GM21717 (cell line): ENCODE results near the gene PSMB5.
"Not testable (repeated sequence)": the region's sequence is repeated elsewhere in the genome, so short reads cannot be mapped to it uniquely, and the experiment has no call there.

Experiments
- ATAC-seq: cut with Tn5 transposase; IDR thresholded peaks from one replicate; pipeline ENCODE4 v1.9.1; 2021; ENCODE audit warnings: mild to moderate bottlenecking, moderate library complexity; ENCODE audit not compliant: unreplicated experiment

Gene PSMB5

DNA sequence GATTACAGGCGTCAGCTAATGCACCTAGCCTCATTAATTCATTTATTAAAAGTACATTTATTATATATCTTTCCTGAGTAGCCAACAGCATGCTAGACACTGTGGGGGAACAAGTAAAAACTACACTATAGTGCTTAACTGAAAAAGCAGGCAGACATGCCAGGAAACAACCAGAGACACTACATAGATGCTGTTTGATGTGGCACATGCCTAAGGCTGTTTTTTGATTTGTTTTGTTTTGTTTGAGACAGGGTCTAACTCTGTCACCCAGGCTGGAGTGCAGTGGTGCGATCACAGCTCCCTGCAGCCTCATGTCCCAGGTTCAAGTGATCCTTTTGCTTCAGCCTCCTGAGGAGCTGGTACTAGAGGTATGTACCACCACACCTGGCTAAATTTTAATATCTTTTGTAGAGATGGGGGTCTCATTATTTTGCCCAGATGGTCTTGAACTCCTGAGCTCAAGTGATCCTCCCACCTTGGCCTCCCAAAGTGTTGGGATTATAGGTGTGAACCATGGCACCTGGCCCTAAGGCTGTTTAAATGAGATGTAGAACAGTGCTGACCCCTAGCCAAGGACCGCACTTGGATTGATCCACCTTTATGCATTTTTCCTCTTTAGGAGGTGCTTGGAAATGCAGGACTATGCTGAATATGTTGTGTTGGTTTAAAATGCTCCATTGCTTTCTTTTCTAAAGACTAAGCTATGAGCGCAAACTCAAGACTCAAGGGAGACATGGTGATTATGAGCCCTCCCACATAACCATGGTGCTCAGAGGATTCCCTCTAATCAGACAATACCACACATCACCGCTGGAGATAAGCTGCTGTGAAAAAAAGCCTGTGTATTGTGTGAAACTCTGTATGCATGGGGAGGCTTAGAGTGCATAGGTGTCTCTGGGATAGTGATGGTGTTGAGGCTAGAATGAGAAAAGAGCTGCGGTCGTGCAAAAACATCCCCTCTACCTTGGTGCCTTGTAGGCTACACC is 14.3 kb downstream of the PSMB5 start:
- ATAC-seq, result no peak

- ATAC-seq, result no peak
These were observed 16.6 kb downstream of the PSMB5 start for GRCh38 chr14:23018107-23018506.

- ATAC-seq, result no peak
These were observed 17.6 kb downstream of the PSMB5 start for GRCh38 chr14:23017091-23017490.

- no peak for ATAC-seq
These were observed 19.1 kb downstream of the PSMB5 start for GRCh38 chr14:23015618-23016017.

DNA sequence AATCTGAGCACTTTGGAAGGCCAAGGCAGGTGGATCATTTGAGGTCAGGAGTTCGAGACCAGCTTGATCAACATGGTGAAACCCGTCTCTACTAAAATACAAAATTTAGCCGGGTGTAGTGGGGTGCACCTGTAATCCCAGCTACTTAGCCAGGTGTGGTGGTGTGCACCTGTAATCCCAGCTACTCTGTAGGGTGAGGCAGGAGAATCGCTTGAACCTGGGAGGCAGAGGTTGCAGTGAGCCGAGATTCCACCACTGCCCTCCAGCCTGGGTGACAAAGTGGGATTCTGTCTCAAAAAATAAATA is 21.0 kb downstream of the PSMB5 start:
- ATAC-seq, result not testable (repeated sequence)

DNA sequence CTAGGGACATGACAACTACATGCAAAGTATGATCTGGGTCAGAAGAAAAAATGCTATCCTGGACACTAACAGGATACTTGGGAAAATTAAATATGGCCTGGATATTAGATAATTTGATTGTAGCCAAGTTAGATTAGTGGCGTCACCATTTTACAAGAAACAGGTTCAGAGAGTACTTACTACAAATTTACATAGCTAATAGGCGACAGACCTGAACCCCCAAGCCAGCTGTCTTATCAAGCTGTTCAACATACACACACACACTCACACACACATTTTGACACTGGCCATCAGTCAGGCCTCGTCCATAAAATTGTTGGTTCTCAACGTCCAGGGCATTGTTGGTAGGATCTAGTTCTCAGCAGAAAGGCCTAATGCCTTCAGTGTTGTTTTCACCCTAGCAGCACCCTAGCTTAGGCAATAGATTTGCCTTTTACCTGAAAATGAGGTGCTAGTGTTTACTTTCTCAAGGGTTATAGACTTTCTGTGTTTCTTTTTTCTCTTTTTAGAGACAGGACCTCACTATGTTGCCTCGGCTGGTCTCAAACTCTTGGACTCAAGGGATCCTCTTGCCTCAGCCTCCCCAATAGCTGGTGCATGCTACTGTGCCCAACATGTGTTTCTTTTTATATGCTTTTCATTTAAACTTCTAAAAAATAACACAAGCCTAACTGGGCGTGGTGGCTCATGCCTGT is 21.5 kb downstream of the PSMB5 start:
- ATAC-seq, result no peak

DNA sequence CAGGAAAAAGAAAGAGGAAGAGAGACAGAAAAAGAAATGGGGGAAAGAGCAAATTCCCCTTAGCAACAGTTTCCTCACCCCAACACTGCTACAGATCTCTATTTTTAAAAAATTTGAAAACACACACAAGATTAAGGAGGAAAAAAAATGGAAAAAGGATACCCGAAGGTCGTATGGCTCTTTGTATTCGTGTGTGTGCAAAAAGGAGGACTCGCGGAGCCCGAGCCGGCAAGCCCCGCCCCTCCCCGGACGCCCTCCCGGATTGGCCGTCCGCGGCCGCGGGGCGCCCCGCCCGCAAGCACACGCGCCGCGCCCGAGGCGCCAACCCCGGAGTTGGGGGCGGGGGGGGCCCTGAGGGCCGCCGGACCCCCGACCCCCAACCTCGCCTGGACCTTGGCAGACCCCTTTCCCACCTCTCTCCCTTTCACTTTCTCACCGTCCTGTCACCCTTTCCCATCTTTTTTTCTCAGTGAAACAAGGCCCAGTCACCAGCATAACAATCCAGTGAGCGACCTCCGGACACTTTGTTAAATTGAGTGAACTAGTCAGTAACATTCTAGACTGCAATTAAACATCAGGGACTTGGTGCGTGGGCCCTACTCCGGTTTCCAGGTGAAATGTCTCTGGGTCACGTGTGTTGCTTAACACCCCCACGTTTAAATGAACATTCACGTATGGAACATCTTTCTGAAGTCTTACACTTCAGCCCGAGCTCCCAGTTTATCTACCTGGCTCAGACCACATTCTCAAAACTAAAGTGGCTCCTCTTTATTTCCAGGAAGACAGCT is 24.6 kb downstream of the PSMB5 start, which contains the start of gene C14orf93:
C14orf93 (minus strand) TSS at position 205 of the 788 bp plus-strand sequence. CDS start 11,120 bp downstream, outside the sequence.
- ATAC-seq, result no peak

DNA sequence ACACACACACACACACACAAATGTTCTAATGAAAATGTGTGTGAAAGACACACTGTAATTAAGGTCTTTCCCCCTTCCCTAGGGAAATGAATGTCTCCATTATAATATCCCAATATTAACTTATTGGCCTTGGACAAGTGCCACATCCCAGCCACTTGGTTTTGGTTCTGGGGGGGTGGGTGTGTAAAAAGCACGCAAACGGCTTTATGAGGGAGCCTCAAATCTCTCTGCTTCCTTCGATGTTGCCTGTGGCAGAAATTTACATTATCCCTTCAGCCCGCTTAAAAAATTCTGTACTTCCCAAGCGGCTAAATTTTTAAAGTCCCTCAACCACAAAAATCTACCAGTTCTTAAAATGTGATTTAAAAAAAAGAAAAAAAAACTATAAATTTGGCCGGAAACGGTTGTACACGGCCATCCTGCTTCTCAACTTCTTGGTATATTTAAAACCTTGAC is 25.2 kb downstream of the PSMB5 start:
- ATAC-seq, result no peak

- ATAC-seq, result no peak
These were observed 25.9 kb downstream of the PSMB5 start for GRCh38 chr14:23008831-23009230.

GRCh38 chr14:23006544-23007419 is 27.9 kb downstream of the PSMB5 start:
- ATAC-seq, result peak; percentile 90

DNA sequence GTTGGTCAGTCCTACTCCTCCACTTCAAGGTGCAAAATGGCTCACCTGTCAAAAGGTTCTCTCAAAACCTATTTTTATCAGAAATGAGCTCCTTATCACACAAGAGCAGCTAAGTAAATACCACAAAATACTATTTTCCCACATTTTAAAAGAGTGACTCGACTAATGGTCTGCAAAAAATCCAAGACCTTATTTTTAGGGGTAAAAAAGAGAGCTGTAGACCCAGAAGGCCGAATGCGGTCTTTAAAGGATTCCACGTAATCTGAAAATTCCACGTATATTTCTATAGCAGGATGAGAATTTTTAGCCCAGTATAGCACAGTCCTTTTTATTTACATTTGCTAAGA is 28.5 kb downstream of the PSMB5 start:
- ATAC-seq, result no peak

DNA sequence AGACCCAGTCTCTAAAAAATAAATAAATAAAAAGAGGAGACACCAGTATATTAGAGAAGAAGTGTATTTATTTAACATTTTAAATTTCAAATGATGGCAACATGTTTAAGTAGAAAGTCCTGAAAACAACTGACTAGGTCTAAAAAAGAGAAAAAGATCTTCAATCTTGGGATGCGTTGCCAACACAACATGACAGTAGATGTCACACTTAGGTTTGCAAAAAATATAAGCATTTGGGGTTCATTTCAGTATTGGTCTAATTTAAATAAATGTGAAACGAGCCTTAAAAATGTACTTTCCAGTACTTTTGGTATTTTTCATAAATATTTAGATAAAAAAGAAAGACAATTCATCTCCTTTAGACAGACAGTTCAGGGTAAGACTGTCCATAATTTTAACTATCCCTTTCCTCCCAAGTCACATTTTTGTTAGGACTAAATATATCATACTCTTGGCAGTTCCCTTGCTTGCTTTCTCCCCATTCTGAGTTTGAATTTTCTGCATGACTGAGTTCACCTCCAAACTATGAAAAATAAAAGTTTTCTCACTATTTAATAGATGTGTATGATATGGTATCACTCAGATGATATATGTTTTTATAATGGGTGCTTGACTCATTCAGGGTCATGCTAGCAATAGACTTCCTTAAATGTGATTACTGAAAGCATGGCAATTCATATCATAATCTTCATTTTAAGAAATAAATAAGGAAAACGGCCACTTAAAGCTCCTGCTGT is 29.1 kb downstream of the PSMB5 start:
- ATAC-seq, result no peak

DNA sequence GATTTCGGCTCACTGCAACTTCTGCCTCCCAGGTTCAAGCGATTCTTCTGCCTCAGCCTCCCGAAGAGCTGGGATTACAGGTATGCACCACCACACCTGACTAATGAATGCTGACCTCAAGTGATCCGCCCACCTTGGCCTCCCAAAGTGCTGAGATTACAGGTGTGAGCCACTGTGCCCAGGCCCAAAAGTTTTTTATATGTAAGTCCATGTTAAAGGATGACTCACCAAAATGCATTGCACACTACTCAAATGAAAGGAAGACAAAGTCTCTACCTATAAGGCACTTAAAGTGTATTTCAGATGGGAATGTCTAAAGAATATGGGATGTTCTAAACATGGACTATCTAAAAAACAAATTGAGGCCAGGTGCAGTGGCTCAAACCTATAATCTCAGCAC is 30.4 kb downstream of the PSMB5 start:
- not testable (repeated sequence) for ATAC-seq

DNA sequence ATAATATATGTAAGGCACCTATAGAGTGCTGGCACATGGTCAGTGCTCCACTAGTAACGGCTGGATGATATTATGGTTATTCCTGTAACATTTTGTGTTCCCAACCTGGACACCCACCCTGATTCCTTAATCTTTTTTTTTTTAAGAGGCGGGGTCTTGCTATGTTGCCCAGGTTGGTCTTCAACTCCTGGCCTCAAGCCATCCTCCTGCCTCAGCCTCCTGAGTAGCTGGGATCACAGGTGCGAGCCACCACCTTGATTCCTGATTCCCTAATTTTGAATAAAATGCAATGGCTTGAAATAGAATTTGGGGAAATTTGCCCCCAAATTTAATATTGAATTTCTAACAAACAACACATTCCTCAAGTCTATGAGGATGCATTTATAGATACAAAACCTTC is 32.1 kb downstream of the PSMB5 start:
- no peak for ATAC-seq

DNA sequence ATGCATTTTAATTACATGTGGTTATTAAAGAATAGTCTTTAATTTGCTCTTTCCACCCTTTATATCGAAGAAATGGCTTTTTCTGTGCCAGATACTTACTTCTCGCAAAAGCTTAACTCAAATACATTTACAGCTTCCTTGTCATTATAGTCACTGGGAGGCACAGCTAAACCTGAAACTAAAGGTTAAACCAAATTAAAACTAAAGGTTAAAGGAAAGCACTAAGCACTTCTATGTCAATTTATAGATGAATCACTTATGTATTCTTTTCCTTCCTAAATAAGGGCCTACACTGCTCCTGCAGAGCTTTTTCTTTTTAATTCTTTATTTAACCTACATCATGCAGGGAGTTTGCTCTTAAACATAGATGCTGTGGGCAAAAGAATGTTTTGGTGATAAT is 33.8 kb downstream of the PSMB5 start:
- no peak for ATAC-seq

- no peak for ATAC-seq
These were observed 36.2 kb downstream of the PSMB5 start for GRCh38 chr14:22998329-22999012.

DNA sequence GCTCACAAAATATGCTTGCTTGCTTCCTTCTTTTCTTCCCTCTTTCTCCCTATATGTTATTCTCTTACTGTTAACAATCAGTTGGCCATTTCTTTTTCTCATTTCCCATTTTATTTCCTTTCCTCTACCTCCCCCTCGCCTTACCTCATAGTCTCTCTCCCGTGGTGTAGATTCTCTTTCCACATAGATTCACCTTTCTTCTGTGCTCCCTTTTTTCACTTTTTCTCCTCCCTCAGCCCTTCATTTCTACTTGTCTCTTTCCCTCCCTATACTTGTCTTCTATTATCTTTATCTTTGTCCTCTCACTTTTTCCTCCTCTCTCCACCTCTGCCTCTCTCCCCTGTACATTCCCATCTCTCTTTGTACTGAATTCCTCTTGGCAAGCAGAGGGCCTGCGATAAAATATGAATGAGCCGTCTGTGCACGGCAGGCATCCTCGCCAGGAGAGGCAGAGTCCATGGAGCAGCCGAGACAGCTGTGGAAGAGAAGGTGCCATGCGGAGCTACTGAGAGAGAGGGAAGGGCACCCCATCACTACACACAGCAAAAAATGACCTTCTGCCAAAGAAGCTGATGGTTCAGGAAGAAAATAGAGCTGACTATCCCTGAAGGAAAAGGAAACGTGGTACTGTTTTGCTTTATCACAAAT is 36.9 kb downstream of the PSMB5 start:
- ATAC-seq, result no peak

DNA sequence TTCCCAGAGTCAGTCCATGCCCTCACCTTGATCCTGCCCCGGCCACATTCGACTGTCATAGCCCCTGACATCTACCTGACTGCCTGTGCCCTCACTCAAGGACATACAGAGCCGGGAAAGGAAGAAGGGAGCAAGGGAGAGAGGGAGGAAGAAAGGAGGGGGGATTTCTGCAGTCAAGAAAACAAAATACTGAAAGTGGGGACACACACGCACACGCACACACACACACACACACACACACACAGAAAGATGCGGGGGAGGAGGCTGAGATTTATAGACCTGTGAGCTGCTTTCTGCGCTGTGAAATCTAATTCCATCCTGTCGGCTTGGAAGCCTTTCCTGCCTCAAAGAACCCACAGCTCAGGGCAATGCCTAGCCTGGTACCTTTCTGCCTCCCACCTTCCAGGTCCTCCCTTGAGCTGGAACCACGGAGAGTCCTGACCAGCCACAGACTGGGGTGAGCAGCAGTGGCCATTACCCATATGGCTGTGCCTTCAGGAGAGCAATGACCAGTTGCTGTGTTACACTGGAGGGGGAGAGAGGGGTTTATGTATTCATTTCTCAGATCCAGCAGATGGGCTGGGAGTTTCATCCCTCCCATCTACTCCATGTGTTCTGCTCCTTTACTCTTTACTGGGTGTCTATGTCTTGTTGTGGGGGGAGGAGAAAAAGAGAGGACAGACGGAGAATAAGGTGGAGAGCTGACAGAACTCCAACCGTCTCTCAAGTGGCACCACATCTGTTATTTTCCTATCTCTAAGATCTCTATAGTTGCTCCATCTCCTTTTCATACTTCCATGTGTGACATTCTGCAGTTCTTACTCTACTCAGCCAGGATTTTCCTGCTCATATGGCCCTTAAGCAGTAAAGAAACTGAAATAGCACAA is 37.7 kb downstream of the PSMB5 start:
- no peak for ATAC-seq
